Measurements from ENCODE around the gene RBM17.
"Not testable (repeated sequence)": the region's sequence is repeated elsewhere in the genome, so short reads cannot be mapped to it uniquely, and the experiment has no call there.

RBM17 gene

GRCh38 chr10:6058682-6059475, 30.0 kb upstream of the RBM17 start:
- no peak for DNase-seq

GRCh38 chr10:6059506-6059905, 29.3 kb upstream of the RBM17 start:
- no peak for DNase-seq

DNA sequence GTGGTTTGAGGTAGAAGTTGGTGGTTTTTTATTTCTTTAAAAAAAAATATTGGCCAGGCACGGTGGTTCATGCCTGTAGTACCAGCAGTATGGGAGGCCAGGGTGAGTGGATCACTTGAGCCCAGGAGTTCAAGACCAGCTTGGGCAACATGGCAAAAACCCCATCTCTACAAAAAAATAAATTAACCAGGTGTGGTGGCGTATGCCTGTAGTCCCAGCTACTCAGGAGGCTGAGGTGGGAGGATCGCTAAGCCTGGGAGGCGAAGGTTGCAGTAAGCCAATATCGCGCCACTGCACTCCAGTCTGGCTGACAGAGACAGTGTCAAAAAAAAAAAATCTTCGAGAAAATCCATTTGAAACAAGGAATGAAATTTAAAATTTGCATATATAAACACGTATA, 27.8 kb upstream of the RBM17 start:
- no peak for DNase-seq

DNA sequence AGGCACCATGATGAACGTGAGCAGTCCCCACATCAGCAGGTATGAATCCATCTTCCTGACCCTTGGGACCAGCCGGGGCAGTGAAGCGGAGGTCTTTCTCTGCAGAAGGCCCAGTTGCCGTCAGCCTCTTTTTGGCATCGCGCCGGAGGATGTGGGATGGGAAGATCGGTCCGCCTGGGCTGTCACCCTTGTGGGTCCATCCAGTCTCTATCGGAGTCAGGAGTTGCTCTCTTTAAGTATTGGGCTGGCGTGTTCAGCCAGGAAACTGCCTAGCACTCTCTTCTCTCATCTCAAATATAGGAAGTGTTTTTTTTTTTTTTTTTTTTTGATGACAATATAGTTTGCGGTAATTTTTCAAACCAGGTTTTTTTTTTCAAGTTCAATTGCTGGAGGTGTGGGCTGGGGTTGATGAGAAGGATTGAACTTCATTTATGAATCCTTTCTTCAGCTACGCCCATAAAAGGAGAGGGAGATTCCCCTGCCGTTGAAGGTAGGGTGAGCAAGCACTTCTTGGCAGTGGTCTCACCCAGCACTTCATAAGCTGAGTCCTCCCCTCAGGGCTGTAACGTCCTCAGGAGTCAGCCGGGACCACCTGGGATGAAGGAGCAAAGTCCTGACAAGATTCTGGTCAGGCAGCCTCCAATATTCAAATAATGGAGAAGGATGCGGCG, 26.6 kb upstream of the RBM17 start, which contains the start of gene IL2RA:
Gene IL2RA, minus strand, starts transcription at position 267 of the 671 bp plus-strand sequence. Its CDS starts 216 bp downstream, at position 51.
- no peak for DNase-seq

- DNase-seq: no peak
These were observed 24.7 kb upstream of the RBM17 start for GRCh38 chr10:6064119-6064518.

DNA sequence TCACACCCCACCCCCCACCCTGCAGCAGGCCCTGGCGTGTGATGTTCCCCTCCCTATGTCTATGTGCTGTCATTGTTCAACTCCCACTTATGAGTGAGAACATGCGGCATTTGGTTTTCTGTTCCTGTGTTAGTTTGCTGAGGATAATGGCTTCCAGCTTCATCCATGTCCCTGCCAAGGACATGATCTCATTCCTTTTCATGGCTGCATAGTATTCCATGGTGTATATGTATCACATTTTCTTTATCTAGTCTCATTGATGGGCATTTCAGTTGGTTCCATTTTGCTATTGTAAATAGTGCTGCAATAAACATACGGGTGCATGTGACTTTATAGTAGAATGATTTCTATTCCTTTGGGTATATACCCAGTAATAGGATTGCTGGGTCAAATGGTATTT, 24.1 kb upstream of the RBM17 start:
- not testable (repeated sequence) for DNase-seq

GRCh38 chr10:6065406-6065805, 23.4 kb upstream of the RBM17 start:
- no peak for DNase-seq

DNA sequence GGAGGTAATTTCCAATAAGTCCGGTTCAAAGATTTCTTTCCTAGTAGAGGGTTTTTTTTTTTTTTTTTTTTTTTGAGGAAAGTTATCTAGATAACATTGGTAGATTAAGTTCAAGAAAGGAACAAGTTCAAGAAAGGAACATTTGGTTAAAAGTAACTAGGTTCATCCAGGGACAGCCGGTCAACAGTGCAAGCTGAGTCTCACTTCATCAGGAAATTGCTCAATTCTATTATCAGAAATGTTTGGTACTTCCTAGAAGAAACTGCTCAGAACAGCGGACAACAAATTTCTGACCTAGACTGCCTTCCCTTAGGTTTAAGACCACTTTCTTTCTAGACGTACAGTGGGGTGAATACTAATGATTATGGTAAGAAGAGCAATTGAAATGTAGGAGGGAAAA, 23.0 kb upstream of the RBM17 start:
- no peak for DNase-seq

DNA sequence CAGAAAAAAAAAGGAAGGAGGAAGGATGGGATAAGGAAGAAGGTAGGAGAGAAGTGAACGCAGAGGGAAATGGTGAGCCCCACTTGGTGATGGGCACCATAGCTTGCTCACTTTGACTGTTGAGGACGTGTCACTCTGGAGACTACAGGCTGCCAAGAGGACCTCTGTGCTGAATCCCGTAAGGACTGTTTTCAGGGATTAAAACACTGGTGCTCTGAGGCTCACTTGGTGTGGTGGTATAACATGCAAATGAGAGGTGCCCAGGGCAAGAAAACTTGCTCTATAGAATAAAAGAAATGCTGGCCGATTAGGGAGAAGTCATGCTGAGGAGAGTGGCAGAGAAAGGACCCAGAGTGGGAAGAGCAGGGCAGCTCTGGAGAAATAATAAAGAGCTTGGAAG, 21.4 kb upstream of the RBM17 start:
- no peak for DNase-seq

- no peak for DNase-seq
These were observed 20.8 kb upstream of the RBM17 start for GRCh38 chr10:6068006-6068405.

GRCh38 chr10:6068422-6068821, 20.4 kb upstream of the RBM17 start:
- no peak for DNase-seq

GRCh38 chr10:6069081-6069931, 19.5 kb upstream of the RBM17 start:
- DNase-seq: no peak

GRCh38 chr10:6070660-6071059, 18.2 kb upstream of the RBM17 start:
- no peak for DNase-seq

DNA sequence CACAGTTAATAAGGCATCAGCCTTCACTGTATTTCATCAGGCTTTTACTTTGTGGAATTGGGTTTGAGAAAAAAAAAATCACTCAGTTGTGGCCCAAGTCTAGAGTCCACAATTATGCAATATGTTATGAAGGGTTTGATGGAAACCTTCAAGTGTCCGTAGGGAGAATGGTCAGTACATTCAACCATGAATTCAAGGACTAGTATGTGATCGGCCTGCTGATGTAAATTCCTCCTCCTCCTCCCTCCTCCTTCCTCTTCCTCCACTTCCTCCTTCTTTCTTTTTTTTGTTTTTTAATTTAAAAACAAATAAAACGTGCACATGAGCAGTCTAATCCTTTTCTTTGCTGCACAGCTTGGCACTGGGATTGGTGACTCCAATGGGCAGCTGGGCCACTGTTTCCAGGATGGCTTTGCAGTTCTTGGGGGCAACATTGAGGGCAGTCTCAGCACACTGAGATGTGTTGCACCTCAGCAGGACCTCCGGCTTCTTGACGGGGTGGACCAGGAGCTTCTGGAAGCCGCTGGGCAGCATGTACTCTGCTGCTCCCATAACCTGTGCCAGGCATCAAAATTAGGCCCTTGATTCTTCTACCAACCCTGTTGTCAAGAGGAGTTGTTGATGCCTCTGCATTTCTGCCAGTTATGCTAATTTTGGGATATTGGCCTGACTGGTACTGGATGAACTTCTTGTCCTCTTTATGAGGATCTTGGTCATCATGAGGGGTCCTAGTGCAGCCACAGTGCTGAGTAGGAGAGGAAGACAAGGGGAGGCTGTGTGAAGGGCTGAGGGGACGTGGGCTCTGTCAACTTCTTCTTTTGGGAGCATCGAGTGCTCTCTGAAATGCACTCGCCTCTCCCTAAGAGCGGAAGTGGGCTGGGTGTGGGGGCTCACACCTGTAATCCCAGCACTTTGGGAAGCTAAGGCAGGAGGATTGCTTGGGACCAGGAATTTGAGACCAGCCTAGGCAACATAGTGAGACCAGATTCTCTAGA, 17.4 kb upstream of the RBM17 start:
- DNase-seq: no peak

- no peak for DNase-seq
These were observed 16.5 kb upstream of the RBM17 start for GRCh38 chr10:6072215-6072934.

GRCh38 chr10:6074489-6075301, 14.1 kb upstream of the RBM17 start:
- DNase-seq: no peak

DNA sequence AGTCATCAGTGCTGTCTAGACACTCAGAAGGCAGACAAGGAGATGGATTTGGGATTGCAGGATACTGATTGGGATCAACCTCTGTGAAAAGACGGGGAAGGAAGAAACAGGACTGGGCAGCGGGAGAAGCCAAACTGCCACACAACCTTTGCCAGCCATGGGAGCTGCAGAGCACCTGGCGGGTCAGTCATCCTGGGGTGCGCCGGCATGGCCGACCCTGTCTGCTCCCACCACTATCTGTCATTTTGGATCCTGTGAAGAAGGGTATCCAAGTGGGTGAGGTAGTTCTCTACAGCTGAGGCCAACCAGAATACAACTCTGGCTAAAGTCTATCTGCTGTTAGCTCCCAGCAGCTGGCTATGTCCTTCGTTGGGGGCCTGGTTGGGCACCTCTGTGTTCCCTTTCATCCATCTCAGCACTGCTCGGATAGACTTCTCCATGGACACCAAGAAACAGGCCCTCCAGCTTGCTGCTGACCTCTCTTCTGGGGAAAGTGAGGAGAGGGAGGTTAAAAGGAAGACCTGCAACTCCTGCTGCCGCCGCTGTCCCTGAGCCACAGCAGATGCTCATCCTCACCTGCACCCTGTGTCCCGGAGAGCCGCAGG, 11.7 kb upstream of the RBM17 start:
- DNase-seq: no peak

DNA sequence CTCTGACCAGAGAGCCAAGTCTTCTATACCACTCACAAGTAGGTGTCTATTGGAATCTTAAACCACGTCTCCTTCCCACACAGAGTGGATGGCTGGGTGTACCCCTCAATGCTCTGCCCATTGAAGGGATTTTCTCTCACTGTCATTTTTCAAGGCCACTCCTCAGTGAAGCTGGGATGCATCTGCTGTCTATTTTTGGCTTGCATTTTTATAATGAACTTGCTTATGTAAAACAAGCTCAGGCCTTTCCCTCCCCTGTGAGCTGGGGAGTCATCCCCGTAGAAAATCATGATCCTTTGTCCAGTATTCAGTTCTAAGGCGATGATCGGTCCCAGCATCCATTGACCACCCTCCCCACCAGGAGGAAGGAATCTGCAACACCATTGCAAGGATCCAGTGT, 9.8 kb upstream of the RBM17 start:
- DNase-seq: no peak

GRCh38 chr10:6080417-6080973, 8.3 kb upstream of the RBM17 start:
- no peak for DNase-seq

Measured in NCI-H446 (cell line).